Endometrial microvascular endothelial cells (primary cell): ENCODE measurements around the gene KLC3. TPM values are rescaled to one million over a fixed set of nuclear protein-coding genes. Genes with fewer than 3 reads are reported as not detected.

ENCODE experiments used
- in situ Hi-C: cut with HindIII; loops from 2 replicates; pipeline ENCODE4 v1.10.0; 2017; ENCODE audit warnings: low sequenced_read_pairs, low pct_unique_long_range_greater_than_20kb; ENCODE audit errors: inconsistent ontology term
- total RNA-seq: library from RNA; depleted of rRNA; stranded (reverse); fragments of >200 nt; gene quantifications from one replicate; pipeline ENCODE4 v1.2.3, GENCODE V29; 2015; ENCODE audit errors: inconsistent ontology term

KLC3 gene
- total RNA-seq, 1 donor from 2014 or later = not detected

- in situ Hi-C loops = no loop called here
These were observed 4.3 kb downstream of the KLC3 start for GRCh38 chr19:45344621-45345505.

- in situ Hi-C loops = no loop called here
These were observed 4.9 kb downstream of the KLC3 start for GRCh38 chr19:45345506-45345860.

GRCh38 chr19:45346449-45346848 is 5.9 kb downstream of the KLC3 start:
- in situ Hi-C loops = no loop called here

GRCh38 chr19:45347570-45348366 is 7.2 kb downstream of the KLC3 start:
- in situ Hi-C loops = no loop called here

DNA sequence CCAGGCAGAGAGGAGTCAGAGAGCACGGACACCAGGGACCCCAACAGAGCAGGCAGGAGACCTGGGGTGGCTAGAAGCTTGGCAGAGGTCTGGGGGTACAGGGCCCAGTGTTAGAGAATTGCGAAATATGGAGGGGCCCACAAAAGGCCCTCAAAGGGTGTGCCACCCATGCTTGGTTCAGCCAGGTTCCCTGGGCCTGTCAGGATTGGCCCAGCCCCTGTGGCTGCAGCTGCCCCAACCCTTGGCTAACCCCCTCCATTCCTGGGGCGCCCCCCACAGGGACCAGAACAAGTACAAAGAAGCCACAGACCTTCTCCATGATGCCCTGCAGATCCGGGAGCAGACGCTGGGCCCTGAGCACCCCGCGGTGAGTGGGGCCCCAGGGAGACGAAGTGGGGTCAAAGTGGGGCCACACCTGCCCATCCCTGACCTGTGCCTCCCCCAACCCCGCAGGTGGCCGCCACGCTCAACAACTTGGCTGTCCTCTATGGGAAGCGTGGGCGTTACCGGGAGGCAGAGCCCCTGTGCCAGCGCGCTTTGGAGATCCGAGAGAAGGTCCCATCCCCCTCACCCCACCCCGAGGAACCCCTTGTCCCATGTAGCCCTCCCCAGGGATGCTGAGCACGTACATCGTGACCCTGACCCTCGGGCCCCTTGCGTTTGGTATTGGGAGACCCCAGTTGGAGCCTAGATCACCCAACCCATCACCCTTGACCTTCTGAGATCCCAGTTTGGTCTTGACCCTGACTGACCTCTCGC is 8.0 kb downstream of the KLC3 start:
- in situ Hi-C loops = no loop called here

- in situ Hi-C loops = no loop called here
These were observed 8.5 kb downstream of the KLC3 start for GRCh38 chr19:45349126-45349415.

DNA sequence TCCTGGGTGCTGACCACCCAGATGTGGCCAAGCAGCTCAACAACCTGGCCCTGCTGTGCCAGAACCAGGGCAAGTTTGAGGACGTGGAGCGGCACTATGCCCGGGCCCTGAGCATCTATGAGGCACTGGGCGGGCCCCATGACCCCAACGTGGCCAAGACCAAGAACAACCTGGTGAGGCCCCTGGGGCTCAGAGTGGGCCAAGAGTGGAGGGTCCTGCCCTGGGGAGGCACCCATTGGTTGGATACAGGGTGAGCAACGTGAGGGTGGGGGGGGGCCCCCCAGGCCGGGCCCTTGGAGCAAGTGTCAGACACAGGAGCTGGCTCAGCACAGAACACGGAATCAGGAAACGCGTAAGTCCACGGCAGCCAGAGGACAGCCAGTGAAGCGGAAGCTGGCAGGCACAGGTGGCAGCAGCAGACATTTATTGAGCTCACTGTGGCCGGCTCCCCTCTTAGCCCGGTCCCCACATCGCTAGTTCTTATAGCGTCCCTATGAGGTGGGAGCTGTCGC is 8.9 kb downstream of the KLC3 start:
- in situ Hi-C loops = no loop called here

DNA sequence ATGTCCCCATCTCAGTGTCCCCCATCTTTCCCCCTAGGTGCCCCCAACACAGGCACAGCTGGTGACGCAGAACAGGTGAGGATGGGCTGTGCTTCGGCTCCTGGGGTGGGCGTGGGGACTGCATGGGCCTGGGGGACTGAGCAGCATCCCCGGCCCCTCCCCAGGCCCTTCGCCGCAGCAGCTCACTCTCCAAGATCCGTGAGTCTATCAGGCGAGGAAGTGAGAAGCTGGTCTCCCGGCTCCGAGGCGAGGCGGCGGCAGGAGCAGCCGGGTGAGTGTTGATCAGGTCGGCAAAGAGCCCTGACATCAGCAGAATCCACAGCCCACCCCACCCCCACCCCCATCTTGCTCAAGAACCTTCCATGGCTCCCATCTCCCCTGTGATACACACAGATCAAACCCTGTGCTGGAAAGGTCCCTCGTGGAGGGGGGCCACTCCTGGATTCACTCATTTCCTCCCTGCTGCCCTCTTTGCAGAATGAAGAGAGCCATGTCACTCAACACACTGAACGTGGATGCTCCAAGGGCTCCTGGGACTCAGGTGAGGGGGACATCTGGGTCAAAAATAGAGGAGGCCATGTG is 10.0 kb downstream of the KLC3 start:
- in situ Hi-C loops = no loop called here

- in situ Hi-C loops = no loop called here
These were observed 10.9 kb downstream of the KLC3 start for GRCh38 chr19:45351401-45351952.

GRCh38 chr19:45352062-45352461 is 11.5 kb downstream of the KLC3 start:
- in situ Hi-C loops = no loop called here

DNA sequence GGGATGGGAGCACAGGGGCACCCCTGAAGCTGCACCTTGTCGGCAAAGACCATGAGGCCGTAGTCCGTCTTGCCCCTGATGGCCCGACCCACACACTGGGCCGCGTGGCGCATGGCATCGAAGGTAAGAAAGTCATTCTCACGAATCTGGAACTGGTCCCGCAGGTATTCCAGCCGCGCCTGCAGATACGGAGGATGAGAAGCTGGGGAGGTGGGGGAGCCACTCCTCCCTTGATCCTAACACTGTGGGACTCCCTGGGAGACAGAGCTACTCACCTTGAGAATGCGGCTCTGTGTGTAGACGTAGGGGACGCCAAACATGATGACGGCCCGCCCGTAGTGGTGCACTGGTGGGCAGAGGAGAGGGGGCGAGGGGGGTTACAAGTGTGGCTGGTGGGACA is 11.9 kb downstream of the KLC3 start:
- in situ Hi-C loops = no loop called here

- in situ Hi-C loops = no loop called here
These were observed 12.6 kb downstream of the KLC3 start for GRCh38 chr19:45352914-45353796.

DNA sequence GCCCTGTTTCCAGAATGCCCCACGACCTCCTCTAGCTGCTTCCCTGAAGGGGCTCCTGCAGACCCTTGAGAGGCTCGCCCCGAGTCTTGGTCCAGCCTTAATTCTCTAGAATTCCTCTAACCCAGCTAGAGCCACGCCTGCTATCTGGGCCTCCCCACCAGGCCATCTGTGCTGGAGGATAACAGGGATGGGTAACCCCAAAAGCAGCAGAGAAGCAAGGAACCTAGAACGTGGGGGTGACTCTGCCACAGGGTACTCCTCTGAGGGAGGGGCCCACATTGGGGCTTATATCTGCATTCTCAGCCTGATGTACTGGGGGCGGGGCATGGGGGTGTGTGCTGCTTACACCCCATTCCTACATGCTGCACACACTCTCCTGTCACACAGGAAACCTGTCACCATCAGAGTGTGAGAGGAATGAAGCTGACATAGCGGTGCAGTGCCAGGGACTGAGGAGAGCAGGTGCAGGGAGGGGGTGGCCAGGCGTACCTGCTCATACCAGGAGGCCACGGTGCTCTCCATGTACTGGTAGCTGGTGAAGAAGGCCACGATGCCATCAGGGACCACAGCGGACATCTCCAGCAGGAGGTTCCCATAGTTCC is 13.8 kb downstream of the KLC3 start:
- in situ Hi-C loops = no loop called here

- in situ Hi-C loops = no loop called here
These were observed 14.9 kb downstream of the KLC3 start for GRCh38 chr19:45355402-45355801.

- in situ Hi-C loops = no loop called here
These were observed 15.4 kb downstream of the KLC3 start for GRCh38 chr19:45355910-45356309.

DNA sequence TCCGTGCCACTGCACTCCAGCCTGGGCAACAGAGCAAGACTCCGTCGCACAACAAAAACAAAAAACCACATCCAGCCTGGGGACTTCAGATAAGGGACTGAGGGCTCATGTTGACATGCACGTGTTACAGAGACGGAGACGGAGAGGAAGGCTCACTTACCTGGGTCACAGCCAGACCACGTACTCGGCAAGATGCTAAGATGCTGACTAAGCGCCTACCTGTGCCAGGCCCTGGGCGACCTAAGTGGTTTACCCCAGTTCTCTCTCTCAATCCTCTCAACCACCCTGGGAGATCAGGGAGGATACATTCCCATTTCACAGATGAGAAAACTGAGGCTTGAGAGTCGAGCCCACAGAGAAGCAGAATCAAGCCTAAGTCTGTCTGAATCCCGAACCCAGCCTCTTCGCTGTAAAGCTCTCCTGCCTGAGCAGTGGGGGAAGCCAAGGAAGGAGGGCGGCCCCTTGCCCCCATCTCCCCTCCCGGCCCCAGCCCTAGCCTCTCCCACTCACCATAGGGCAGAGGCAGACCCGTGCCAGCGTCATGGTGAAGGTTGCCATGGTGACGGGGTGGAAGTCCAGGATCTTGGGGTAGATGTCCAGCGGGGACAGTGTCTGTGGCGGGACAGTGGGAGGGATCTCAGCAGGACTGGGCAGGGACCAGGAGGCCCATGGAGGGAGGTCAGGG is 16.4 kb downstream of the KLC3 start:
- in situ Hi-C loops = no loop called here

- in situ Hi-C loops = no loop called here
These were observed 16.9 kb downstream of the KLC3 start for GRCh38 chr19:45357445-45357783.
